Aorta (tissue), 5 donors: Measurements from ENCODE around the gene ZNF292. TPM values are rescaled to one million over a fixed set of nuclear protein-coding genes. Genes with fewer than 3 reads are reported as not detected.

Experiments used
- ATAC-seq: fragments of 200-7000 bp; cut with Tn5 transposase; one replicate; pipeline ENCODE4 v1.9.1; 2022; ENCODE audit warnings: moderate library complexity; ENCODE audit not compliant: low FRiP score
- DNase-seq, 2 donors: peaks; one replicate each; pipeline ENCODE4 v3.0.0-alpha.2; 2020
- H3K27ac ChIP-seq, 2 donors: one replicate each; pipeline ENCODE4 v1.5.1; 2013; ENCODE audit warnings: low read length in 2 of 2, mild to moderate bottlenecking in 2 of 2, moderate library complexity in 2 of 2, control low read depth in 1 of 2, inconsistent platforms in 1 of 2, low read depth in 1 of 2
- H3K27me3 ChIP-seq, 2 donors: one replicate each; pipeline ENCODE4 v1.6.1; 2013; ENCODE audit warnings: control low read depth in 1 of 2, low read length in 1 of 2, mild to moderate bottlenecking in 1 of 2, moderate library complexity in 1 of 2; ENCODE audit not compliant: insufficient read depth in 2 of 2, control insufficient read depth in 1 of 2
- H3K36me3 ChIP-seq, 2 donors: one replicate each; pipeline ENCODE4 v1.6.1; 2013; ENCODE audit warnings: control low read depth in 1 of 2, low read length in 1 of 2, mild to moderate bottlenecking in 1 of 2; ENCODE audit not compliant: insufficient read depth in 2 of 2, control insufficient read depth in 1 of 2
- H3K4me1 ChIP-seq, 2 donors: one replicate each; pipeline ENCODE4 v1.6.1; 2013; ENCODE audit warnings: low read length in 2 of 2, control low read depth in 1 of 2, mild to moderate bottlenecking in 1 of 2, moderate library complexity in 1 of 2; ENCODE audit not compliant: insufficient read depth in 2 of 2, control insufficient read depth in 1 of 2
- H3K4me3 ChIP-seq, 2 donors: one replicate each; pipeline ENCODE4 v1.5.1; 2013; ENCODE audit warnings: low read length in 2 of 2, control low read depth in 1 of 2, mild to moderate bottlenecking in 1 of 2
- H3K9me3 ChIP-seq: one replicate; pipeline ENCODE4 v1.6.1; 2013; ENCODE audit warnings: mild to moderate bottlenecking, low read length; ENCODE audit not compliant: control insufficient read depth
- WGBS, 2 donors: extraction: QIAGEN DNeasy Blood & Tissue Kit; methylation state at CpG; one replicate each; pipeline ENCODE4 v1.1.7; 2013; 5-methylcytosine and 5-hydroxymethylcytosine counted together
- intact Hi-C, 2 donors: fragments of 100-400 bp; cut with DNase I; formaldehyde crosslinking; loops; one replicate each; pipeline versions ENCODE4 v1.14.2 to v1.15.0; 2022
- polyA plus RNA-seq, 2 donors: library from polyadenylated mRNA; stranded (reverse); fragments of 200-250 nt; gene quantifications; one replicate each; pipeline ENCODE4 v1.2.3, GENCODE V29; 2013
- total RNA-seq, 2 donors: library from RNA; stranded (reverse); fragmentation: NEBNext Ultra II Directional; extraction: Animal tissue kit (Norgen Biotek cat#: 25700); gene quantifications; one replicate each; pipeline ENCODE4 v1.2.1, GENCODE V29; 2021
- donor health status: healthy with polysubstance abuse.
- donor health status: Bipolar disorder and iron deficiency.
- donor health status: DM: no; HTN: no; CAD: no.
- donor health status: DM: no; HTN: no; CAD: no.
- donor health status: DM: yes; HTN: yes; CAD: no.

Gene ZNF292
- total and polyA plus RNA-seq, 4 donors: 3.4 to 71.6 (median 32.8) TPM

DNA sequence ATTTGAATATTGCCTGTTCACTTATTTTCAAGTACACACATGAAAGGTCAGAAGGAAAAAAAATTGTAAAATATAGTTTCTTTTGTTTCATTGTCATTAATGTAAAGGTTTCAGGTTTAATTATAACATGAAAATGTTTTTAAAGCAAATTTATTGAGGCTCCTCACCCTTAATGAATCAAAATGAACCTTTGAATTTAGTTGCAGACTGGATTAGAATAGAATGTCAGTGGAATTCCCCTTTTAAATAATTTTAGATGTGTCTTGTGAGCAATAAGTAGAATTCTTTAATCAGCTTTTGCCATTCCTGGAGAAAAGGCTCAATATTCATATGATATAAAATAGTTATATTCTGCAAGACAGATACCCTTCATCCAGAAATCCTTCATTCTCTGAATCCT lies 96.4 kb downstream of the ZNF292 start:
- Histone ChIP-seq H3K27me3 (no peaks in the 10 kb centered on the region), H3K27ac (no peak overlapping the region), H3K36me3 (peaks cover 5 to 9% of the 10 kb centered on the region in 2 donors), H3K9me3 (no peaks in the 10 kb centered on the region), H3K4me1 (no peaks in the 10 kb centered on the region), H3K4me3 (no peak overlapping the region)
- DNase-seq (no peak), ATAC-seq (no peak)
- intact Hi-C loops: no loop called here

DNA sequence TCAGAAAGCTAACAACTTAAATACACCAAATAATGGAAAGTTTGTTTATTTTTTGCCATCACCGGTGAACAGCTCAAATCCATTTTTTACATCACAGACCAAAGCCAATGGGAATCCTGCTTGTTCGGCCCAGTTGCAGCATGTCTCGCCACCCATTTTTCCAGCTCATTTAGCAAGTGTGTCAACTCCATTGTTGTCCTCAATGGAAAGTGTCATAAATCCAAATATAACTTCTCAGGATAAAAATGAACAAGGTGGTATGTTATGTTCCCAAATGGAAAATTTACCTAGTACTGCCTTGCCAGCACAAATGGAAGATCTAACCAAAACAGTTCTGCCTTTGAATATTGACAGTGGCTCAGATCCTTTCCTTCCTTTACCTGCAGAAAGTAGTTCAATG lies 101.7 kb downstream of the ZNF292 start:
- DNase-seq (no peak), ATAC-seq (no peak)
- WGBS, 2 donors: 99 to 100% methylated on average over 3 of the region's 3 CpGs
- no peak overlapping the region for H3K4me3 ChIP-seq
- peaks cover 1 to 9% of the 10 kb centered on the region in 2 donors for H3K36me3 ChIP-seq
- H3K27me3 ChIP-seq: no peaks in the 10 kb centered on the region
- H3K9me3 ChIP-seq: peaks cover 2% of the 10 kb centered on the region
- no peaks in the 10 kb centered on the region for H3K4me1 ChIP-seq
- intact Hi-C loops: loop anchor here in 1 of 2 donors (5.0 kb wide), 1 partner anchor 85 kb away; no protein-coding TSS in a partner anchor
- H3K27ac ChIP-seq: no peak overlapping the region

DNA sequence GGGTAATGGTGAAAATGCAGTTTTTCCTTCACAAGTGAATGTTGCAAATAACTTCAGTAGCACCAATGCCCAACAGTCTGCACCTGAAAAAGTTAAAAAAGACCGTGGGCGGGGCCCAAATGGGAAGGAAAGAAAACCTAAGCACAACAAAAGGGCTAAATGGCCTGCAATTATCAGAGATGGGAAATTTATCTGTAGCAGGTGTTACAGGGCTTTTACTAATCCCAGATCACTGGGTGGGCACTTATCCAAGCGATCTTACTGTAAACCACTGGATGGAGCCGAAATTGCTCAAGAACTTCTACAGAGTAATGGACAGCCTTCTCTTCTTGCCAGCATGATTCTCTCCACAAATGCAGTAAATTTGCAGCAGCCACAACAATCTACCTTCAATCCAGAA lies 102.2 kb downstream of the ZNF292 start:
- DNase-seq (no peak), ATAC-seq (no peak)
- H3K9me3 ChIP-seq: peaks cover 2% of the 10 kb centered on the region
- intact Hi-C loops: loop anchor here in 1 of 2 donors (5.0 kb wide), 1 partner anchor 85 kb away; no protein-coding TSS in a partner anchor
- H3K27ac ChIP-seq: no peak overlapping the region
- H3K4me3 ChIP-seq: no peak overlapping the region
- H3K27me3 ChIP-seq: no peaks in the 10 kb centered on the region
- H3K36me3 ChIP-seq: peaks cover 0 to 9% of the 10 kb centered on the region in 2 donors
- H3K4me1 ChIP-seq: no peaks in the 10 kb centered on the region
- 98 to 99% methylated on average over 4 of the region's 4 CpGs for WGBS, 2 donors

DNA sequence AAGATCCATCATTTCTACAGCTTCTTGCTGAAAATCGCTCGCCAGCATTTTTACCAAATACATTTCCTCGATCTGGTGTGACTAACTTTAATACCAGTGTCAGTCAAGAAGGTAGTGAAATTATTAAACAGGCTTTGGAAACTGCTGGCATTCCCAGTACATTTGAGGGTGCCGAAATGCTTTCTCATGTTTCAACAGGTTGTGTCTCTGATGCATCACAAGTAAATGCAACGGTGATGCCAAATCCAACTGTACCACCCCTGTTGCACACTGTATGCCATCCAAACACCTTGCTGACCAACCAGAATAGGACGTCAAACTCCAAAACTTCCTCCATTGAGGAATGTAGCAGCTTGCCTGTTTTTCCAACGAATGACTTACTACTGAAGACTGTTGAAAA lies 102.6 kb downstream of the ZNF292 start:
- Histone ChIP-seq H3K27me3 (no peaks in the 10 kb centered on the region), H3K4me3 (no peak overlapping the region), H3K36me3 (peaks cover 0 to 9% of the 10 kb centered on the region in 2 donors), H3K4me1 (no peaks in the 10 kb centered on the region), H3K9me3 (peaks cover 2% of the 10 kb centered on the region), H3K27ac (no peak overlapping the region)
- DNase-seq (no peak), ATAC-seq (no peak)
- WGBS, 2 donors: 98 to 99% methylated on average over 7 of the region's 7 CpGs
- intact Hi-C loops: loop anchor here in 1 of 2 donors (5.0 kb wide), 1 partner anchor 86 kb away; no protein-coding TSS in a partner anchor

DNA sequence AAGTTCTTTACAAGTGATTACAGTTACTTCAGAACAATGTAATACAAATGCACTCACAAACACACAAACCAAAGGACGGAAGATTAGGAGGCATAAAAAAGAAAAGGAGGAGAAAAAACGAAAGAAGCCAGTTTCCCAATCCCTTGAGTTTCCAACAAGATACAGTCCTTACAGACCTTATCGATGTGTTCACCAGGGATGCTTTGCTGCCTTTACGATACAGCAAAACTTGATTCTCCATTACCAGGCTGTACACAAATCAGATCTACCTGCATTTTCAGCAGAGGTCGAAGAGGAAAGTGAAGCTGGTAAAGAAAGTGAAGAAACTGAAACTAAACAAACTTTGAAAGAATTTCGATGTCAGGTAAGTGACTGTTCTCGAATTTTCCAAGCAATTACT lies 104.4 kb downstream of the ZNF292 start:
- Histone ChIP-seq H3K4me1 (no peaks in the 10 kb centered on the region), H3K27me3 (no peaks in the 10 kb centered on the region), H3K9me3 (peaks cover 2% of the 10 kb centered on the region), H3K36me3 (peaks cover 0 to 4% of the 10 kb centered on the region in 2 donors), H3K27ac (no peak overlapping the region), H3K4me3 (no peak overlapping the region)
- intact Hi-C loops: loop anchor here in 1 of 2 donors (5.0 kb wide), 1 partner anchor 87 kb away; no protein-coding TSS in a partner anchor
- DNase-seq (no peak), ATAC-seq (no peak)
- 97% methylated on average over 7 of the region's 7 CpGs for WGBS, 2 donors

DNA sequence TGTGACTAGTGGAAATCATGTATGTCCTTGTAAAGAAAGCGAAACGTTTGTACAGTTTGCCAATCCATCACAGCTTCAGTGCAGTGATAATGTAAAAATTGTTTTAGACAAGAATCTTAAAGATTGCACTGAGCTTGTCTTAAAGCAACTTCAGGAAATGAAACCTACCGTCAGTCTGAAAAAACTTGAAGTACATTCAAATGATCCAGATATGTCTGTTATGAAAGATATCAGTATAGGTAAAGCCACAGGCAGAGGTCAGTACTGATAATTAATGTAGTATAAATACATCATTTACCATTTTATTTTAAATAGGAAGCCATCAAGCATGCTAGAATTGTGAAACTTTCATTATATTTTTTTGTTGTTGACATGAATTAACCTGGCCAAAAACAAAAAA lies 106.2 kb downstream of the ZNF292 start:
- ATAC-seq (no peak), DNase-seq (no peak)
- H3K27me3 ChIP-seq: no peaks in the 10 kb centered on the region
- H3K27ac ChIP-seq: no peak overlapping the region
- intact Hi-C loops: no loop called here
- WGBS, 2 donors: 68 to 73% methylated on average over 3 of the region's 3 CpGs
- H3K36me3 ChIP-seq: no peaks in the 10 kb centered on the region
- no peaks in the 10 kb centered on the region for H3K4me1 ChIP-seq
- peaks cover 2% of the 10 kb centered on the region for H3K9me3 ChIP-seq
- no peak overlapping the region for H3K4me3 ChIP-seq

DNA sequence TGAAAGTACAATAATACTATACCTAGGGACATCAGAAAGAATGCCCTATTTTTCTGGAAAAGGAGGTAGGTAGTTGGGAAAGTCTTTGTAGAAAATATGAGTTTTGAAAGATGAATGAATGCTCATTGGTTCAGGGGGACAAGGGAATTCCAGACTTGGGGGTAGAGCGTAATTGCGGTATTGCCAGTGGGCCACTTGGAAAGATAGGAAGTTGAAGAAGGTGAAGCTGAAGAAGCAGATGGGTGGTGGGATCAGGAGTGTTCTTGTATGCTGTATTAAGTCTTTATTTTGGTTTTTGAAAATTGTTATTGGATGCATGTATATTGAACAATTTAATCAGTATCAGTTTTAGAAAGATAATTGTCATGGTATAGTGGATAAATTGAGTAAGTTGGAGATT lies 109.1 kb downstream of the ZNF292 start:
- ATAC-seq: no peak
- Histone ChIP-seq H3K4me1 (no peaks in the 10 kb centered on the region), H3K9me3 (no peaks in the 10 kb centered on the region), H3K27ac (no peak overlapping the region), H3K36me3 (no peaks in the 10 kb centered on the region), H3K4me3 (no peak overlapping the region), H3K27me3 (no peaks in the 10 kb centered on the region)
- no peak for DNase-seq
- intact Hi-C loops: no loop called here
- 97 to 99% methylated on average over 2 of the region's 2 CpGs for WGBS, 2 donors

DNA sequence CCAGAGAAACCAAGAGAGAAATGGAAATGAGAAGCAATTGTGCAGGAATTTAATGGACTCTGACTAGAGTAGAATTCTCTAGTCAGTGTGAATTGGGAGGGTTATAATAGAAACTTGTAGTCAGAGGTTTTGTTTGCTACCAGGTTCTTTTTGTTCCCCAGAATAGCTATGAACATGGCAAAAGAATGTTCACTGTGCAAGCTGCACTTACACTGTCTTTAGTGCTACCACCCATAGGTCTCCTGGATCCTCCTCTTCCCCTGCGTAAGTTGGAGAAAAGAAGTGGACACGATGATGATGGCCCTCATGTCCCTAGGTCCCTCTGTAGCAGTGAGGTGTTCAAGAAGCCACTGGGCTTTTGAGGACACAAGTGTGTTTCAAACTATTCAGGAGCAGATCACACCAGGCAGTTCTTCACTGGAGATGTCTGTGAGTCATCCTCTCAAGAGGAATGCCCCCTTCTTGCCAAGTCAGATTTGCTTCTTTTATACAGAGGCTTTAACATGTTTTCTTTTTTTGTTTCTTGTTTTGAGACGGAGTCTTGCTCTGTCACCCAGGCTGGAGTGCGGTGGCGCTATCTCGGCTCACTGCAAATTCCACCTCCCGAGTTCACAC lies 119.4 kb downstream of the ZNF292 start:
- Histone ChIP-seq H3K36me3 (no peaks in the 10 kb centered on the region), H3K27me3 (no peaks in the 10 kb centered on the region), H3K4me1 (no peaks in the 10 kb centered on the region), H3K27ac (no peak overlapping the region), H3K9me3 (no peaks in the 10 kb centered on the region), H3K4me3 (no peak overlapping the region)
- 85% methylated on average over 7 of the region's 7 CpGs for WGBS, 2 donors
- no peak for ATAC-seq
- intact Hi-C loops: no loop called here
- no peak for DNase-seq

DNA sequence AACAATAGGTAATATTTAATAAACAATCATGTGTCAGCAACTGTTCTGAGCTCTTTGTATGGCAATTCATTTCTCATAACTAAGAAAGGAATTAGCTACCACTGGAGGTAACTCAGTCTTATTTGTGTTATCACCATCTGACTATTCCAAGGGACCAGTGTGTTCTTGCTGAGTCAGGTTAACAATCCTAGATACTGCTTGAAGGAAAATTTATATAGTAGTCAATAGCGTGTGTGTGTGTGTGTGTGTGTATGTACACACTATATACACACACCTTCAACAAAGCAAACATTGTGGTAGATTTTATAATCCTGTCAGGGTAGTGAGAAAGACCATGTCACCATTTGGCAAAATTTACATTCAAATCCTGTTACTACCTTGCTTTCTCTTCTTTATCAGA lies 121.3 kb downstream of the ZNF292 start:
- no peak overlapping the region for H3K4me3 ChIP-seq
- H3K4me1 ChIP-seq: no peaks in the 10 kb centered on the region
- H3K27me3 ChIP-seq: no peaks in the 10 kb centered on the region
- H3K27ac ChIP-seq: no peak overlapping the region
- intact Hi-C loops: no loop called here
- DNase-seq (no peak), ATAC-seq (no peak)
- WGBS, 2 donors: 65 to 67% methylated on average over 1 of the region's 1 CpG
- H3K36me3 ChIP-seq: no peaks in the 10 kb centered on the region
- no peaks in the 10 kb centered on the region for H3K9me3 ChIP-seq
